Skin epidermis (tissue), 12 donors: ENCODE results near the gene IFFO2.
A peak's percentile ranks its signal among the peaks of the same experiment; 100 is the strongest.
"Not testable (repeated sequence)": the region's sequence is repeated elsewhere in the genome, so short reads cannot be mapped to it uniquely, and the experiment has no call there.

Experiments used
- H3K27ac ChIP-seq, 21 experiments: fragments of 200-600 bp; sonication (generic) in 11 of 21; one replicate each; pipeline ENCODE4 v1.5.0; 2020; ENCODE audit warnings: mild to moderate bottlenecking in 3 of 21, inconsistent platforms in 2 of 21, moderate library complexity in 2 of 21
- H3K4me3 ChIP-seq, 7 experiments: fragments of 200-600 bp; sonication (generic) in 2 of 7; one replicate each; pipeline ENCODE4 v1.5.0; 2020; ENCODE audit warnings: inconsistent platforms in 2 of 7, mild to moderate bottlenecking in 2 of 7, moderate library complexity in 1 of 7

IFFO2 gene

GRCh38 chr1:18908911-18909771 is 47.3 kb downstream of the IFFO2 start:
- Histone ChIP-seq H3K27ac (peak overlapping the region in 4 of 21 experiments; percentile 3 to 66 (median 40)), H3K4me3 (no peak overlapping the region)

- Histone ChIP-seq H3K27ac (peak overlapping the region in 17 of 21 experiments; percentile 7 to 79 (median 46)), H3K4me3 (no peak overlapping the region)
Observed at GRCh38 chr1:18907917-18908845, 48.3 kb downstream of the IFFO2 start.

- H3K4me3 ChIP-seq: no peak overlapping the region
- H3K27ac ChIP-seq: peak overlapping the region in 17 of 21 experiments; percentile 7 to 79 (median 46)
Observed at GRCh38 chr1:18907021-18907916, 49.2 kb downstream of the IFFO2 start.

- Histone ChIP-seq H3K27ac (peak overlapping the region in 19 of 21 experiments; percentile 69 to 96 (median 87)), H3K4me3 (peak overlapping the region; percentile 56 to 92 (median 75))
Observed at GRCh38 chr1:18903291-18903756, 53.2 kb downstream of the IFFO2 start.

GRCh38 chr1:18902523-18903290 is 53.8 kb downstream of the IFFO2 start, which contains the start of gene ALDH4A1:
TSS of gene ALDH4A1 (minus strand) at chr1:18902555. CDS start at chr1:18902523, 32 bp downstream.
- Histone ChIP-seq H3K4me3 (peak within 1 kb of the TSS; percentile 56 to 92 (median 75)), H3K27ac (peak within 1 kb of the TSS in 20 of 21 experiments; percentile 69 to 96 (median 86))

- Histone ChIP-seq H3K27ac (peak overlapping the region in 20 of 21 experiments; percentile 69 to 96 (median 86)), H3K4me3 (peak overlapping the region; percentile 56 to 92 (median 75))
Observed at GRCh38 chr1:18901952-18902522, 54.4 kb downstream of the IFFO2 start.

GRCh38 chr1:18901147-18901951 is 55.1 kb downstream of the IFFO2 start:
- Histone ChIP-seq H3K4me3 (peak overlapping the region; percentile 56 to 92 (median 75)), H3K27ac (peak overlapping the region in 12 of 21 experiments; percentile 3 to 95 (median 85))

GRCh38 chr1:18900303-18900841 is 56.1 kb downstream of the IFFO2 start:
- peak overlapping the region in 1 of 21 experiments; percentile 3 for H3K27ac ChIP-seq
- H3K4me3 ChIP-seq: no peak overlapping the region

GRCh38 chr1:18899363-18900049 is 57.0 kb downstream of the IFFO2 start:
- H3K27ac ChIP-seq: peak overlapping the region in 1 of 21 experiments; percentile 20
- no peak overlapping the region for H3K4me3 ChIP-seq

GRCh38 chr1:18898567-18898966 is 57.9 kb downstream of the IFFO2 start:
- Histone ChIP-seq H3K27ac (no peak overlapping the region), H3K4me3 (no peak overlapping the region)

- Histone ChIP-seq H3K4me3 (no peak overlapping the region), H3K27ac (no peak overlapping the region)
Observed at GRCh38 chr1:18895317-18895716, 61.2 kb downstream of the IFFO2 start.

GRCh38 chr1:18893120-18893519 is 63.4 kb downstream of the IFFO2 start:
- H3K27ac ChIP-seq: no peak overlapping the region
- H3K4me3 ChIP-seq: no peak overlapping the region

GRCh38 chr1:18891858-18892257 is 64.6 kb downstream of the IFFO2 start:
- not testable (repeated sequence) for H3K27ac ChIP-seq, H3K4me3 ChIP-seq

- Histone ChIP-seq H3K4me3 (no peak overlapping the region), H3K27ac (no peak overlapping the region)
Observed at GRCh38 chr1:18891426-18891780, 65.1 kb downstream of the IFFO2 start.

GRCh38 chr1:18890706-18891425 is 65.6 kb downstream of the IFFO2 start:
- H3K27ac ChIP-seq: no peak overlapping the region
- H3K4me3 ChIP-seq: no peak overlapping the region

GRCh38 chr1:18886003-18886335 is 70.5 kb downstream of the IFFO2 start:
- peak overlapping the region in 11 of 21 experiments; percentile 3 to 59 (median 25) for H3K27ac ChIP-seq
- no peak overlapping the region for H3K4me3 ChIP-seq
